ENCODE results near the gene CACNG7. TPM values are rescaled to one million over a fixed set of nuclear protein-coding genes. Genes with fewer than 3 reads are reported as not detected.

The CACNG7 gene
- total RNA-seq, 1 experiment from 2014 or later = not detected

DNA sequence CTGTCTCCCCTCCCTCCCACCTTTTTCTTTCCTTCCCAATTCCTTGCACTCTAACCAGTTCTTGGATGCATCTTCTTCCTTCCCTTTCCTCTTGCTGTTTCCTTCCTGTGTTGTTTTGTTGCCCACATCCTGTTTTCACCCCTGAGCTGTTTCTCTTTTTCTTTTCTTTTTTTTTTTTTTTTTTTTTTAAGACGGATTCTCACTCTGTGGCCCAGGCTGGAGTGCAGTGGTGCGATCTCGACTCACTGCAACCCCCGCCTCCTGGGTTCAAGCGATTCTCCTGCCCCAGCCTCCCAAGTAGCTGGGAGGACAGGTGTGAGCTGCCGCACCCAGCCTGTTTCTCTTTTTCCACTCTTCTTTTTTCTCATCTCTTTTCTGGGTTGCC, 34.5 kb upstream of the CACNG7 start:
- Histone ChIP-seq H3K4me1 (peaks cover 4% of the 10 kb centered on the region; the same call in 1 of the 2 replicates), H3K27me3 (replicated peaks; ENCODE audit: control insufficient read depth, insufficient read depth, low read length) (no peaks in the 10 kb centered on the region), H3K9me3 (no peaks in the 10 kb centered on the region), H3K36me3 (ENCODE audit: control insufficient read depth, insufficient read depth, low read length) (peaks cover 3% of the 10 kb centered on the region), H3K4me3 (ENCODE audit: low read depth, low read length) (no peak overlapping the region)
- H3K4me1 Mint-ChIP-seq (ENCODE audit: low read depth, unreplicated experiment) = peaks cover 32% of the 10 kb centered on the region
- no peak for DNase-seq
- peaks cover 59% of the 10 kb centered on the region for H3K36me3 Mint-ChIP-seq (ENCODE audit: insufficient read depth, unreplicated experiment)
- H3K27ac Mint-ChIP-seq (ENCODE audit: unreplicated experiment) = no peak overlapping the region
- no peaks in the 10 kb centered on the region for H3K9me3 Mint-ChIP-seq (ENCODE audit: unreplicated experiment)
- H3K4me3 Mint-ChIP-seq (ENCODE audit: unreplicated experiment) = no peak overlapping the region
- BruUV-seq (replicated peaks) = no TSS peak
- no peaks in the 10 kb centered on the region for H3K27me3 Mint-ChIP-seq (ENCODE audit: insufficient read depth, unreplicated experiment)
- TF ChIP-seq, protein P1, sequence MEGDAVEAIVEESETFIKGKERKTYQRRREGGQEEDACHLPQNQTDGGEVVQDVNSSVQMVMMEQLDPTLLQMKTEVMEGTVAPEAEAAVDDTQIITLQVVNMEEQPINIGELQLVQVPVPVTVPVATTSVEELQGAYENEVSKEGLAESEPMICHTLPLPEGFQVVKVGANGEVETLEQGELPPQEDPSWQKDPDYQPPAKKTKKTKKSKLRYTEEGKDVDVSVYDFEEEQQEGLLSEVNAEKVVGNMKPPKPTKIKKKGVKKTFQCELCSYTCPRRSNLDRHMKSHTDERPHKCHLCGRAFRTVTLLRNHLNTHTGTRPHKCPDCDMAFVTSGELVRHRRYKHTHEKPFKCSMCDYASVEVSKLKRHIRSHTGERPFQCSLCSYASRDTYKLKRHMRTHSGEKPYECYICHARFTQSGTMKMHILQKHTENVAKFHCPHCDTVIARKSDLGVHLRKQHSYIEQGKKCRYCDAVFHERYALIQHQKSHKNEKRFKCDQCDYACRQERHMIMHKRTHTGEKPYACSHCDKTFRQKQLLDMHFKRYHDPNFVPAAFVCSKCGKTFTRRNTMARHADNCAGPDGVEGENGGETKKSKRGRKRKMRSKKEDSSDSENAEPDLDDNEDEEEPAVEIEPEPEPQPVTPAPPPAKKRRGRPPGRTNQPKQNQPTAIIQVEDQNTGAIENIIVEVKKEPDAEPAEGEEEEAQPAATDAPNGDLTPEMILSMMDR (IDR thresholded peaks at IDR 0.05; ENCODE audit: insufficient read depth in 1 of 2, low read depth in 1 of 2, low read length in 1 of 2, severe bottlenecking in 1 of 2, unreplicated experiment in 1 of 2) = no peak
- ChIA-PET POLR2A (no interaction called here), CTCF (no interaction called here)
- intact Hi-C loops (cut with micrococcal nuclease; ENCODE audit: unreplicated experiment) = no loop called here

DNA sequence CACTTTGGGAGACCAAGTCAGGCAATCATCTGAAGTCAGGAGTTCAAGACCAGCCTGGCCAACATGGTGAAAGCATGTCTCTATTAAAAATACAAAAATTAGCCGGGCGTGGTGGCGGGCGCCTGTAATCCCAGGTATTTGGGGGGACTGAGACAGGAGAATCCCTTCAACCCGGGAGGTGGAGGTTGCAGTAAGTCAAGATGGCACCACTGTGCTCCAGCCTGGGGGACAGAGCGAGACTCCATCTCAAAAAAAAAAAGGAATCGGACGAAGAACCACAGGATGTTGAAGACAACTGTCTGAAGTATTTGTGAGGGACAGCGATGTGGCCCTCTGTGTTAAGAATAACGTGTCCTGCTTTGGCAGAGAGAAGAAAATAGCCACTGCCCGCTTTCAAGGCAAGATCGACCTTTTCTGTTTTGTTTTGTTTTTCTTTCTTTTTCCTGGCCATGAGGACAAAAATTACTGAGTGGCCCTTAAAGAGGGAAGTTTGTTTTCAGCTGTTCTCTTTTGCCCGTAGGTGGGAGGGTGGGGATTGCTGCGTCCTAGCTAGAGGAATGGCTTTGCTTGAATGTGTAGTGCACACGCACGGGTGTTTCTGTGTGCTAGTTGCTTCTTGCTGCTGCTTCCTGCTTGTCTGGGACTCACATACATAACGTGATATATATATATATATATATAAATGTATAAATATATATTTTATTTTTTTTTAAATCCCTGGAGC, 33.3 kb upstream of the CACNG7 start:
- Mint-ChIP-seq H3K36me3 (ENCODE audit: insufficient read depth, unreplicated experiment) (peaks cover 55% of the 10 kb centered on the region), H3K4me3 (ENCODE audit: unreplicated experiment) (no peak overlapping the region), H3K9me3 (ENCODE audit: unreplicated experiment) (no peaks in the 10 kb centered on the region), H3K27ac (ENCODE audit: unreplicated experiment) (no peak overlapping the region), H3K4me1 (ENCODE audit: low read depth, unreplicated experiment) (peaks cover 32% of the 10 kb centered on the region), H3K27me3 (ENCODE audit: insufficient read depth, unreplicated experiment) (no peaks in the 10 kb centered on the region)
- H3K9me3 ChIP-seq = no peaks in the 10 kb centered on the region
- H3K36me3 ChIP-seq (ENCODE audit: control insufficient read depth, insufficient read depth, low read length) = peaks cover 3% of the 10 kb centered on the region
- H3K27me3 ChIP-seq (replicated peaks; ENCODE audit: control insufficient read depth, insufficient read depth, low read length) = no peaks in the 10 kb centered on the region
- no TSS peak for BruUV-seq (replicated peaks)
- no peak for DNase-seq
- intact Hi-C loops (cut with micrococcal nuclease; ENCODE audit: unreplicated experiment) = no loop called here
- H3K4me3 ChIP-seq (ENCODE audit: low read depth, low read length) = no peak overlapping the region
- ChIA-PET POLR2A (interaction anchor here (1.0 kb wide), 1 partner anchor 8 kb away, joined by 3 read pairs; the partner anchor contains the start of gene MYADM), CTCF (no interaction called here)
- peaks cover 4% of the 10 kb centered on the region; the same call in 1 of the 2 replicates for H3K4me1 ChIP-seq
- TF ChIP-seq, protein P1 (IDR thresholded peaks at IDR 0.05; ENCODE audit: insufficient read depth in 1 of 2, low read depth in 1 of 2, low read length in 1 of 2, severe bottlenecking in 1 of 2, unreplicated experiment in 1 of 2) = no peak

DNA sequence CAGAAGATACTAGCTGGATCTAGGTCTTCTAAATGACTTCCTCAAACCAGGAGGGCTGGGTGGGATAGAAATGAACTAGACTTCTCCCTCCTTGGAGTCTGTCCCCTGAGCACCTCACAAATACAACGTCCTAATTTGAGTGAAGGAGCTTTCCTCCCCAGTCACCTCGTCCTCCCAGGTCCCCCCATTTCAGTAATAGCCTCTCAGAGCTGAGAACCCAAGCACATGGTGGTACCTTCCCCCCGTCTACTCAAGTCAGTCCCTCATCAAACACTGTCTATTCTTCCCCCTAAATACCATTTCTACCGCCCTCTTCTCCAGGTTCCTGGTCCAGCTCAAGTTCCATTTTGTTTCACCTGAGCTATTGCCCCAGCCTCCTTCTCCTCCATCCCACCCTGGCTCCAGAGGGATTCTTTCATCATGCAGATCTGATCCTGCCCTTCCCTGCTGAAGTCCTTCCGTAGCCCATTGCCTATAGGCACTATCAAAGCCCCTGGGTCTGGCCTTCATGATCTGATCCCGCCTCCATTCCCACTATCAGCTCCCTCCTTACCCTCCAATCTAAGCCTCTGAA, 32.3 kb upstream of the CACNG7 start:
- Mint-ChIP-seq H3K4me1 (ENCODE audit: low read depth, unreplicated experiment) (peaks cover 23% of the 10 kb centered on the region), H3K27ac (ENCODE audit: unreplicated experiment) (no peak overlapping the region), H3K4me3 (ENCODE audit: unreplicated experiment) (no peak overlapping the region), H3K9me3 (ENCODE audit: unreplicated experiment) (no peaks in the 10 kb centered on the region), H3K36me3 (ENCODE audit: insufficient read depth, unreplicated experiment) (peaks cover 45% of the 10 kb centered on the region), H3K27me3 (ENCODE audit: insufficient read depth, unreplicated experiment) (no peaks in the 10 kb centered on the region)
- POLR2A ChIA-PET = interaction anchor here (1.0 kb wide), 1 partner anchor 9 kb away, joined by 3 read pairs; the partner anchor contains the start of gene MYADM
- intact Hi-C loops (cut with micrococcal nuclease; ENCODE audit: unreplicated experiment) = no loop called here
- BruUV-seq (replicated peaks) = no TSS peak
- Histone ChIP-seq H3K36me3 (ENCODE audit: control insufficient read depth, insufficient read depth, low read length) (peaks cover 3% of the 10 kb centered on the region), H3K4me1 (peaks cover 10% of the 10 kb centered on the region; the same call in 1 of the 2 replicates), H3K27me3 (replicated peaks; ENCODE audit: control insufficient read depth, insufficient read depth, low read length) (no peaks in the 10 kb centered on the region), H3K4me3 (ENCODE audit: low read depth, low read length) (no peak overlapping the region), H3K9me3 (no peaks in the 10 kb centered on the region)
- CTCF ChIA-PET = no interaction called here
- no peak for DNase-seq
- TF ChIP-seq, protein P1 (IDR thresholded peaks at IDR 0.05; ENCODE audit: insufficient read depth in 1 of 2, low read depth in 1 of 2, low read length in 1 of 2, severe bottlenecking in 1 of 2, unreplicated experiment in 1 of 2) = no peak

Data from Caco-2 (cell line).